Neuronal stem cell (in vitro differentiated cells): ENCODE measurements around the gene PATJ.

Source experiments
- DNase-seq: peaks from one replicate; pipeline ENCODE4 v3.0.0-alpha.2; 2013; ENCODE audit warnings: low spot score
- H2AFZ ChIP-seq: one replicate; pipeline ENCODE4 v1.6.1; 2013; ENCODE audit warnings: mild to moderate bottlenecking, low read length, inconsistent platforms
- H2AK5ac ChIP-seq: 2 replicates; pipeline ENCODE4 v1.6.1; 2013; ENCODE audit warnings: low read depth, mild to moderate bottlenecking, inconsistent platforms, low read length, moderate library complexity, mixed read lengths
- H2BK120ac ChIP-seq: 2 replicates; pipeline ENCODE4 v1.6.1; 2013; ENCODE audit warnings: low read depth, mild to moderate bottlenecking, inconsistent platforms, low read length, moderate library complexity, mixed read lengths
- H2BK12ac ChIP-seq: one replicate; pipeline ENCODE4 v1.6.1; 2013; ENCODE audit warnings: low read length, inconsistent platforms
- H2BK15ac ChIP-seq: 2 replicates; pipeline ENCODE4 v1.6.1; 2013; ENCODE audit warnings: mild to moderate bottlenecking, low read length, inconsistent platforms, mixed read lengths
- H2BK5ac ChIP-seq: one replicate; pipeline ENCODE4 v1.6.1; 2013; ENCODE audit warnings: inconsistent platforms, mild to moderate bottlenecking, low read length, moderate library complexity
- H3K14ac ChIP-seq: one replicate; pipeline ENCODE4 v1.6.1; 2013; ENCODE audit warnings: low read length, inconsistent platforms
- H3K18ac ChIP-seq: 2 replicates; pipeline ENCODE4 v1.6.1; 2013; ENCODE audit warnings: low read length, inconsistent platforms
- H3K23ac ChIP-seq: 2 replicates; pipeline ENCODE4 v1.6.1; 2013; ENCODE audit warnings: low read depth, mild to moderate bottlenecking, mixed read lengths, low read length, inconsistent platforms; ENCODE audit not compliant: poor library complexity
- H3K27ac ChIP-seq: replicated peaks from 3 replicates; pipeline ENCODE4 v1.5.1; 2013; ENCODE audit warnings: low read length, inconsistent platforms
- H3K27me3 ChIP-seq, 3 experiments: 2 replicates each; pipeline ENCODE4 v1.6.1; 2013; ENCODE audit warnings: low read length in 3 of 3, mild to moderate bottlenecking in 2 of 3, inconsistent platforms in 1 of 3, low read depth in 1 of 3, mixed read lengths in 1 of 3, moderate library complexity in 1 of 3; ENCODE audit not compliant: control insufficient read depth in 3 of 3, insufficient read depth in 3 of 3
- H3K36me3 ChIP-seq, 2 donors: replicated peaks in 1 of 2; 2 replicates each; pipeline ENCODE4 v1.6.1; 2013; ENCODE audit warnings: low read length in 2 of 2; ENCODE audit not compliant: control insufficient read depth in 2 of 2, insufficient read depth in 2 of 2
- H3K4ac ChIP-seq: 2 replicates; pipeline ENCODE4 v1.6.1; 2013; ENCODE audit warnings: inconsistent platforms, mild to moderate bottlenecking, low read length, moderate library complexity
- H3K4me1 ChIP-seq, 2 donors: 1 replicate in 1 of 2; 2 replicates in 1 of 2; pipeline ENCODE4 v1.6.1; 2013; ENCODE audit warnings: low read length in 2 of 2, low read depth in 1 of 2; ENCODE audit not compliant: control insufficient read depth in 2 of 2, insufficient read depth in 1 of 2
- H3K4me2 ChIP-seq: one replicate; pipeline ENCODE4 v1.6.1; 2013; ENCODE audit warnings: mild to moderate bottlenecking, low read length, inconsistent platforms; ENCODE audit not compliant: insufficient read depth, poor library complexity, severe bottlenecking
- H3K4me3 ChIP-seq, 2 donors: 2 replicates each; pipeline ENCODE4 v1.5.1; 2013; ENCODE audit warnings: low read length in 2 of 2, mild to moderate bottlenecking in 2 of 2, inconsistent platforms in 1 of 2, moderate library complexity in 1 of 2
- H3K79me1 ChIP-seq: one replicate; pipeline ENCODE4 v1.6.1; 2013; ENCODE audit warnings: low read depth, mild to moderate bottlenecking, inconsistent platforms, low read length, moderate library complexity
- H3K9ac ChIP-seq: one replicate; pipeline ENCODE4 v1.6.1; 2013; ENCODE audit warnings: mild to moderate bottlenecking, low read depth, low read length, inconsistent platforms; ENCODE audit not compliant: poor library complexity
- H3K9me3 ChIP-seq, 2 donors: replicated peaks in 1 of 2; 2 replicates each; pipeline versions ENCODE3 to v1.6.1; 2013; ENCODE audit warnings: low read length in 2 of 2, mild to moderate bottlenecking in 2 of 2, inconsistent platforms in 1 of 2, low read depth in 1 of 2, mixed read lengths in 1 of 2, moderate library complexity in 1 of 2; ENCODE audit not compliant: control insufficient read depth in 2 of 2, insufficient read depth in 1 of 2
- H4K8ac ChIP-seq: one replicate; pipeline ENCODE4 v1.6.1; 2013; ENCODE audit warnings: low read depth, mild to moderate bottlenecking, inconsistent platforms, low read length, moderate library complexity
- H4K91ac ChIP-seq: one replicate; pipeline ENCODE4 v1.6.1; 2013; ENCODE audit warnings: low read length, low read depth, mild to moderate bottlenecking, inconsistent platforms; ENCODE audit not compliant: poor library complexity
- WGBS, 2 donors: extraction: QIAGEN DNeasy Blood & Tissue Kit; methylation state at CpG; one replicate each; pipeline ENCODE4 v1.1.7; 2013; ENCODE audit warnings: missing lambda C conversion rate in 2 of 2, mixed read lengths in 1 of 2; ENCODE audit not compliant: insufficient read length in 2 of 2, insufficient replicate concordance in 1 of 2; ENCODE audit errors: extremely low coverage in 2 of 2; 5-methylcytosine and 5-hydroxymethylcytosine counted together

Gene PATJ

DNA sequence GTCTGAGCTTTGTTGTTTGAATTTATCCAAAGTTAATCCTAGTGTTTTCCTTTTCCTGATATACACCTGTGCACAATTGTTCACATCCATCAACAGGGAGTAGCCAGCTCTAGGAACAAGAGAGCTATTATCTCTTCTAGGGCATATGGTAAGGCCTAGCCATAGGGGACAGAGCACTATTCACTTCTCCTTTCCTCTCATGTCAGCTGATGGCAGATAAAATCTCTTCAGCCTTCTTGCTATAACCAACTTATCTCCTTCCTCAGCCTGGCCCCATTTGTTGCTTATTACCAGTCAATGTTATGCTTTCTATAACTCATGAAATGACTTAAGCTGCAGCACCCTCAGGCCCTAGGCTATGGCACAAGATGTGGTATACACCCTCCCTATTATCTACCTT, 38.9 kb downstream of the PATJ start:
- H3K9me3 ChIP-seq = no peaks in the 10 kb centered on the region
- H3K79me1 ChIP-seq = no peaks in the 10 kb centered on the region
- no peak for DNase-seq
- H3K18ac ChIP-seq = no peak overlapping the region
- H3K27ac ChIP-seq = no peak overlapping the region
- H3K23ac ChIP-seq = no peak overlapping the region
- no peak overlapping the region for H3K4me3 ChIP-seq
- no peak overlapping the region for H2AK5ac ChIP-seq
- H2BK15ac ChIP-seq = no peak overlapping the region
- H2BK12ac ChIP-seq = no peak overlapping the region
- H3K4me2 ChIP-seq = no peak overlapping the region
- H3K27me3 ChIP-seq = no peaks in the 10 kb centered on the region
- no peaks in the 10 kb centered on the region for H3K36me3 ChIP-seq
- H3K14ac ChIP-seq = no peak overlapping the region
- H2BK120ac ChIP-seq = no peak overlapping the region
- no peak overlapping the region for H4K8ac ChIP-seq
- H4K91ac ChIP-seq = no peak overlapping the region
- no peak overlapping the region for H2BK5ac ChIP-seq
- no peak overlapping the region for H2AFZ ChIP-seq
- H3K4ac ChIP-seq = no peak overlapping the region
- no peaks in the 10 kb centered on the region for H3K4me1 ChIP-seq
- no peak overlapping the region for H3K9ac ChIP-seq

DNA sequence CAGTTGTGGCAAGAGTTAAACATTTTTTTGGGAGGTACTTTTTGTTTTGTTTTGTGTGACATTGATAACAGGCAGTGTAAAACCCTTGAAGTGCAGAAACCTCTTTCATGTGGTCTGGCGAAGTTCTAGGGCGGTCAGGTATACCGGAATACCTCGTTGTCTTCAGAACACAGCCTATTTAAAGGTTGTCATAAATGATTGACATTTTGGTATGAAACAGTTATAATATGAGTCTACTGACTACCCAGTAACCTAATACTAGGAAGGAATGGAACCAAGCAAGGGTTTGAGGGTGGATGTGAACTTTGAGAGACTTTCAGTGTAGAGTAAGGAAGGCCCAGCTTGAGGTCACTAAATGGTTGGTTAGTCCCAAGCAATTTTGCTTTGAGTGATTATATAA, 40.5 kb downstream of the PATJ start:
- Histone ChIP-seq H3K4me3 (no peak overlapping the region), H3K4ac (no peak overlapping the region), H3K18ac (no peak overlapping the region), H3K4me2 (no peak overlapping the region), H3K14ac (no peak overlapping the region), H3K79me1 (no peaks in the 10 kb centered on the region), H3K9me3 (no peaks in the 10 kb centered on the region), H2AFZ (no peak overlapping the region), H2BK15ac (no peak overlapping the region), H4K91ac (no peak overlapping the region), H3K4me1 (no peaks in the 10 kb centered on the region), H3K27me3 (no peaks in the 10 kb centered on the region), H2AK5ac (no peak overlapping the region), H3K9ac (no peak overlapping the region), H2BK12ac (no peak overlapping the region), H3K27ac (no peak overlapping the region), H2BK5ac (no peak overlapping the region), H4K8ac (no peak overlapping the region), H3K23ac (no peak overlapping the region), H3K36me3 (no peaks in the 10 kb centered on the region), H2BK120ac (no peak overlapping the region)
- no CpG with 5 or more reads among the region's 4 CpGs for WGBS, 2 donors
- no peak for DNase-seq

DNA sequence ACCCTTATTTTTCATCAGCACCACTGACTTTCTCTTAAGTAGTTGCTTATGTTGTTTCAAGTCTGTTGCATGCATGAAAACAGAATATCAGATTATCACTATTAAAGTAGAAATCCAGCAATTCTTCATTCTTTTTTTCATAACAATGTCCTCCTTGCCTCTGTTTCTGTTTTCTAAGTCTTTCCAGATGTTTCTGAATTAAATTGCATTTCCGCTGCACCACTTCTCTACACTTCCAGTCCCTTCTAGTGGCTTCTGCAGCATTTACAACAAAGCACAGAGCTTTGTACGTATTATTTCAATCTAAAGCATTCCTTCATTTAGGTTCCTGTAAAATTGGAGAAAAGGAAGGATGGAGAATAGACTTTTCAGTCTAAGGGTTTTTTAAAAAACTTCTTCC, 42.4 kb downstream of the PATJ start:
- no CpG with 5 or more reads among the region's 2 CpGs for WGBS, 2 donors
- Histone ChIP-seq H3K36me3 (no peaks in the 10 kb centered on the region), H3K9me3 (no peaks in the 10 kb centered on the region), H3K4ac (no peak overlapping the region), H2BK120ac (no peak overlapping the region), H3K27me3 (no peaks in the 10 kb centered on the region), H3K4me3 (no peak overlapping the region), H2AFZ (no peak overlapping the region), H3K9ac (no peak overlapping the region), H2BK5ac (no peak overlapping the region), H3K79me1 (no peaks in the 10 kb centered on the region), H3K23ac (no peak overlapping the region), H4K91ac (no peak overlapping the region), H2AK5ac (no peak overlapping the region), H2BK12ac (no peak overlapping the region), H4K8ac (no peak overlapping the region), H2BK15ac (no peak overlapping the region), H3K14ac (no peak overlapping the region), H3K4me2 (no peak overlapping the region), H3K4me1 (no peaks in the 10 kb centered on the region), H3K18ac (no peak overlapping the region), H3K27ac (no peak overlapping the region)
- DNase-seq = no peak

DNA sequence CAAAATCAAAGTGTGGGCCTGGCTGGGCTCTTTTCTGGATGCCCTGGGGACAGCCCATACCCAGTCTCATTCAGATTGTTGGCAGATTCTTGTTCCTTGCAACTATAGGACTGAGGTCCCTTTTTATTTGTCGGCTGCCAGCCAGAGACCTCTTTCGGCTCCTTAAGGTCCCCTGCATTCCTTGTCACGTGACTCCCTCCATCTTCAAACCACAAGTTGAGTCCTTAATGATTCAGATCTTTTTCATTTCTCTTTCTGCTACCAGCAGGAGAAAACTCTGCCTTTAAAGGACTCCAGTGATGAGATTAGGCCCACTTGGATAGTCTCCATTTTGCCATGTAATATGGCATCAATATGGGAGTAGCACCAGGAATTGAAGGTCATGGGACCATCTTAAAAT, 48.6 kb downstream of the PATJ start:
- H2AK5ac ChIP-seq = no peak overlapping the region
- no peak overlapping the region for H3K18ac ChIP-seq
- H2AFZ ChIP-seq = no peak overlapping the region
- no peak overlapping the region for H3K4ac ChIP-seq
- no peak for DNase-seq
- no peaks in the 10 kb centered on the region for H3K9me3 ChIP-seq
- no peak overlapping the region for H3K4me2 ChIP-seq
- H3K4me3 ChIP-seq = no peak overlapping the region
- H3K4me1 ChIP-seq = no peaks in the 10 kb centered on the region
- no peak overlapping the region for H3K23ac ChIP-seq
- no CpG with 5 or more reads among the region's 3 CpGs for WGBS, 2 donors
- H3K14ac ChIP-seq = no peak overlapping the region
- H3K27ac ChIP-seq = no peak overlapping the region
- H2BK12ac ChIP-seq = no peak overlapping the region
- no peak overlapping the region for H2BK15ac ChIP-seq
- no peak overlapping the region for H2BK5ac ChIP-seq
- H2BK120ac ChIP-seq = no peak overlapping the region
- no peaks in the 10 kb centered on the region for H3K36me3 ChIP-seq
- H4K91ac ChIP-seq = no peak overlapping the region
- H3K27me3 ChIP-seq = no peaks in the 10 kb centered on the region
- no peak overlapping the region for H4K8ac ChIP-seq
- H3K9ac ChIP-seq = no peak overlapping the region
- no peaks in the 10 kb centered on the region for H3K79me1 ChIP-seq
